Measurements from ENCODE around the gene SBK2. TPM values are rescaled to one million over a fixed set of nuclear protein-coding genes. Genes with fewer than 3 reads are reported as not detected.
A peak's percentile ranks its signal among the peaks of the same experiment; 100 is the strongest.

Gene SBK2
- total and polyA plus RNA-seq, 9 of the 15 experiments (the other 6 are each of a cell fraction or from before 2014, with no cell fraction given): not detected

DNA sequence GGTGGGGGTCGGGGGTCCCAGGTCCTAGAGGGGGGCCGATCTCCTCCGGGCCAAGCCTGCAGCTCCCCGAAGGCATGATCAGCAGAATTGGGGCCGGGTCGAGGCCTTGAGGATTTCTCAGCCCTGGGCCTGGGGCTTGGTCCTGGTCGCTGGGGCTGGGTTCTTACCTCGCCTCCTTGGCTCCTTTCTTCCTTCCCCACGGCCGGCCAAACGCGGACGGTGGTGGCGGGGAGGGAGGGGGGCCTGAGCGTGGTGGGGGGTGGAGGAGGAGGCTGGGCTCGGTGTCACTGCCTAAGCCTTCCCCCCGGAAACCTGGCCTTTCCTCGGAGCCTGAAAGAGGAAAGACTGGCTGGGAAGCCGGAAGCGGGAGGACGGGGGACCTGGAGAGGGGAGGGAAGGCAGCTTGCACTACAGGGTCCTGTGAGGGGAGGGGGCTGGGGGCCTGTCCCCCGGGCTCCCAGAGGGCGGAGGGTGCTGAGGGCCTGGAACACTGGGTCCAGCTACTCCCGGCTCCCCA, 43.8 kb upstream of the SBK2 start, which contains the start of gene ZNF579 (continued):
- TF ChIP-seq ETV6 (IDR thresholded peaks at IDR 0.05; ENCODE audit: borderline replicate concordance in 1 of 2, low read depth in 2 of 2, low read length in 1 of 2) (peak in 1 of 2 experiments; percentile 49; a peak in 1 of 4 replicates), ETV6 (CRISPR knock-in tag; IDR thresholded peaks at IDR 0.05; ENCODE audit: borderline replicate concordance) (no peak), HNRNPK (IDR thresholded peaks at IDR 0.05; ENCODE audit: low read depth, low read length, poor library complexity, severe bottlenecking) (no peak), HDAC3 (IDR thresholded peaks at IDR 0.05; ENCODE audit: borderline replicate concordance, partially characterized antibody) (no peak), DMBX1 (CRISPR knock-in tag; IDR thresholded peaks at IDR 0.05; ENCODE audit: borderline replicate concordance) (no peak), HIVEP1 (CRISPR knock-in tag; IDR thresholded peaks at IDR 0.05) (no peak), SREBF2 (CRISPR knock-in tag; IDR thresholded peaks at IDR 0.05) (no peak), ZNF436 (CRISPR knock-in tag; IDR thresholded peaks at IDR 0.05) (no peak), RNF2 (IDR thresholded peaks at IDR 0.05) (0 out of 2 replicates have a peak, but pooled peaks have one; percentile 37), ZNF79 (CRISPR knock-in tag; IDR thresholded peaks at IDR 0.05; ENCODE audit: low read depth) (no peak), FOXK2 (conservative IDR thresholded peaks at IDR 0.05 in 1 of 2, IDR thresholded peaks at IDR 0.05 in 1 of 2; ENCODE audit: low read depth in 2 of 2) (peak; percentile 10 to 43; a peak in 1 of 4 replicates), NBN (IDR thresholded peaks at IDR 0.05; ENCODE audit: low read depth) (no peak), PTBP1 (IDR thresholded peaks at IDR 0.05; ENCODE audit: low read depth, low read length) (no peak), ZNF143 (CRISPR knock-in tag; IDR thresholded peaks at IDR 0.05) (no peak), HMG20B (CRISPR knock-in tag; IDR thresholded peaks at IDR 0.05) (no peak), SLC30A9 (CRISPR knock-in tag; IDR thresholded peaks at IDR 0.05) (no peak), CCAR2 (IDR thresholded peaks at IDR 0.05; ENCODE audit: low read depth, low read length) (no peak), POLR2G (IDR thresholded peaks at IDR 0.05; ENCODE audit: low read depth, low read length) (peak; percentile 66), SIRT6 (IDR thresholded peaks at IDR 0.05; ENCODE audit: low read depth, low read length) (no peak), TCF7 (IDR thresholded peaks at IDR 0.05; ENCODE audit: borderline replicate concordance) (no peak), ATF7 (IDR thresholded peaks at IDR 0.05) (0 out of 2 replicates have a peak, but pooled peaks have one; percentile 17), EP400 (IDR thresholded peaks at IDR 0.05) (no peak; the same call in 1 of the 2 replicates)
- TF ChIP-seq, protein P1, sequence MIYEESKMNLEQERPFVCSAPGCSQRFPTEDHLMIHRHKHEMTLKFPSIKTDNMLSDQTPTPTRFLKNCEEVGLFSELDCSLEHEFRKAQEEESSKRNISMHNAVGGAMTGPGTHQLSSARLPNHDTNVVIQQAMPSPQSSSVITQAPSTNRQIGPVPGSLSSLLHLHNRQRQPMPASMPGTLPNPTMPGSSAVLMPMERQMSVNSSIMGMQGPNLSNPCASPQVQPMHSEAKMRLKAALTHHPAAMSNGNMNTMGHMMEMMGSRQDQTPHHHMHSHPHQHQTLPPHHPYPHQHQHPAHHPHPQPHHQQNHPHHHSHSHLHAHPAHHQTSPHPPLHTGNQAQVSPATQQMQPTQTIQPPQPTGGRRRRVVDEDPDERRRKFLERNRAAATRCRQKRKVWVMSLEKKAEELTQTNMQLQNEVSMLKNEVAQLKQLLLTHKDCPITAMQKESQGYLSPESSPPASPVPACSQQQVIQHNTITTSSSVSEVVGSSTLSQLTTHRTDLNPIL (CRISPR knock-in tag; IDR thresholded peaks at IDR 0.05): no peak
- TF ChIP-seq, protein P2, sequence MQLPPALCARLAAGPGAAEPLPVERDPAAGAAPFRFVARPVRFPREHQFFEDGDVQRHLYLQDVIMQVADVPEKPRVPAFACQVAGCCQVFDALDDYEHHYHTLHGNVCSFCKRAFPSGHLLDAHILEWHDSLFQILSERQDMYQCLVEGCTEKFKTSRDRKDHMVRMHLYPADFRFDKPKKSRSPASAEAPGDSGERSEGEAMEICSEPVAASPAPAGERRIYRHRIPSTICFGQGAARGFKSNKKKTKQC (CRISPR knock-in tag; IDR thresholded peaks at IDR 0.05): no peak
- TF ChIP-seq, protein P3, sequence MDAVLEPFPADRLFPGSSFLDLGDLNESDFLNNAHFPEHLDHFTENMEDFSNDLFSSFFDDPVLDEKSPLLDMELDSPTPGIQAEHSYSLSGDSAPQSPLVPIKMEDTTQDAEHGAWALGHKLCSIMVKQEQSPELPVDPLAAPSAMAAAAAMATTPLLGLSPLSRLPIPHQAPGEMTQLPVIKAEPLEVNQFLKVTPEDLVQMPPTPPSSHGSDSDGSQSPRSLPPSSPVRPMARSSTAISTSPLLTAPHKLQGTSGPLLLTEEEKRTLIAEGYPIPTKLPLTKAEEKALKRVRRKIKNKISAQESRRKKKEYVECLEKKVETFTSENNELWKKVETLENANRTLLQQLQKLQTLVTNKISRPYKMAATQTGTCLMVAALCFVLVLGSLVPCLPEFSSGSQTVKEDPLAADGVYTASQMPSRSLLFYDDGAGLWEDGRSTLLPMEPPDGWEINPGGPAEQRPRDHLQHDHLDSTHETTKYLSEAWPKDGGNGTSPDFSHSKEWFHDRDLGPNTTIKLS (IDR thresholded peaks at IDR 0.05; ENCODE audit: borderline replicate concordance, low read depth): no peak
- TF ChIP-seq, protein P4, sequence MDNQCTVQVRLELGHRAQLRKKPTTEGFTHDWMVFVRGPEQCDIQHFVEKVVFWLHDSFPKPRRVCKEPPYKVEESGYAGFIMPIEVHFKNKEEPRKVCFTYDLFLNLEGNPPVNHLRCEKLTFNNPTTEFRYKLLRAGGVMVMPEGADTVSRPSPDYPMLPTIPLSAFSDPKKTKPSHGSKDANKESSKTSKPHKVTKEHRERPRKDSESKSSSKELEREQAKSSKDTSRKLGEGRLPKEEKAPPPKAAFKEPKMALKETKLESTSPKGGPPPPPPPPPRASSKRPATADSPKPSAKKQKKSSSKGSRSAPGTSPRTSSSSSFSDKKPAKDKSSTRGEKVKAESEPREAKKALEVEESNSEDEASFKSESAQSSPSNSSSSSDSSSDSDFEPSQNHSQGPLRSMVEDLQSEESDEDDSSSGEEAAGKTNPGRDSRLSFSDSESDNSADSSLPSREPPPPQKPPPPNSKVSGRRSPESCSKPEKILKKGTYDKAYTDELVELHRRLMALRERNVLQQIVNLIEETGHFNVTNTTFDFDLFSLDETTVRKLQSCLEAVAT (IDR thresholded peaks at IDR 0.05): no peak
